ENCODE data around the gene PYCARD. TPM values are rescaled to one million over a fixed set of nuclear protein-coding genes. Genes with fewer than 3 reads are reported as not detected.

The PYCARD gene
- polyA plus RNA-seq, 1 experiment, result 21.8 TPM

DNA sequence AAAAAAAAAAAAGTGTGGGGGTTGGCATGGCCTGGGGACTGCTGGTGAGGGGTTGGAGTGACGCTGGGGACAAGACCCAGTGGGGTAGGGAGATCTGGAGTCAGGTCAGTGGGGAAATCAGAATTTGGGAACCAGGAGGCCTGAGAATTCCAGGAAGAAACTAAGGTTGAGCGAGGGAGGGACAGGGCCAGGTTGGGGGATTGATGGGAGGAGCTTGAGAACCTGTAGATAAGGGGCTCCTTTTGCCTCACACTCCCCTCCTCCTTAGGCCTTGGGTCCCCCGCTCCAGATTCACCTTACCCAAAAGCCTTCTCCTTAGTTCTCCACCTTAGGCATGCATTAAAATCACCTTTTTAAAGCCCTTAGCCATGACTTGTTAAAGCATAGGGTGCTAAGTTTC, 22.6 kb upstream of the PYCARD start:
- no peak overlapping the region for H3K4me3 ChIP-seq (ENCODE audit: low read depth, low read length)
- CTCF ChIA-PET, result no interaction called here
- no peak overlapping the region for H3K27ac ChIP-seq (ENCODE audit: low read depth, low read length)
- no peaks in the 10 kb centered on the region; the same call in 1 of the 2 replicates for H3K9me3 ChIP-seq (ENCODE audit: control insufficient read depth, insufficient read depth, low read length)
- POLR2A ChIA-PET, result no interaction called here
- no peaks in the 10 kb centered on the region for H3K27me3 ChIP-seq (ENCODE audit: control insufficient read depth, insufficient read depth, low read length)
- DNase-seq (ENCODE audit: low read depth, low spot score), result no peak
- TF ChIP-seq, protein P1, sequence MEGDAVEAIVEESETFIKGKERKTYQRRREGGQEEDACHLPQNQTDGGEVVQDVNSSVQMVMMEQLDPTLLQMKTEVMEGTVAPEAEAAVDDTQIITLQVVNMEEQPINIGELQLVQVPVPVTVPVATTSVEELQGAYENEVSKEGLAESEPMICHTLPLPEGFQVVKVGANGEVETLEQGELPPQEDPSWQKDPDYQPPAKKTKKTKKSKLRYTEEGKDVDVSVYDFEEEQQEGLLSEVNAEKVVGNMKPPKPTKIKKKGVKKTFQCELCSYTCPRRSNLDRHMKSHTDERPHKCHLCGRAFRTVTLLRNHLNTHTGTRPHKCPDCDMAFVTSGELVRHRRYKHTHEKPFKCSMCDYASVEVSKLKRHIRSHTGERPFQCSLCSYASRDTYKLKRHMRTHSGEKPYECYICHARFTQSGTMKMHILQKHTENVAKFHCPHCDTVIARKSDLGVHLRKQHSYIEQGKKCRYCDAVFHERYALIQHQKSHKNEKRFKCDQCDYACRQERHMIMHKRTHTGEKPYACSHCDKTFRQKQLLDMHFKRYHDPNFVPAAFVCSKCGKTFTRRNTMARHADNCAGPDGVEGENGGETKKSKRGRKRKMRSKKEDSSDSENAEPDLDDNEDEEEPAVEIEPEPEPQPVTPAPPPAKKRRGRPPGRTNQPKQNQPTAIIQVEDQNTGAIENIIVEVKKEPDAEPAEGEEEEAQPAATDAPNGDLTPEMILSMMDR (IDR thresholded peaks at IDR 0.05; ENCODE audit: low read depth, low read length), result no peak

DNA sequence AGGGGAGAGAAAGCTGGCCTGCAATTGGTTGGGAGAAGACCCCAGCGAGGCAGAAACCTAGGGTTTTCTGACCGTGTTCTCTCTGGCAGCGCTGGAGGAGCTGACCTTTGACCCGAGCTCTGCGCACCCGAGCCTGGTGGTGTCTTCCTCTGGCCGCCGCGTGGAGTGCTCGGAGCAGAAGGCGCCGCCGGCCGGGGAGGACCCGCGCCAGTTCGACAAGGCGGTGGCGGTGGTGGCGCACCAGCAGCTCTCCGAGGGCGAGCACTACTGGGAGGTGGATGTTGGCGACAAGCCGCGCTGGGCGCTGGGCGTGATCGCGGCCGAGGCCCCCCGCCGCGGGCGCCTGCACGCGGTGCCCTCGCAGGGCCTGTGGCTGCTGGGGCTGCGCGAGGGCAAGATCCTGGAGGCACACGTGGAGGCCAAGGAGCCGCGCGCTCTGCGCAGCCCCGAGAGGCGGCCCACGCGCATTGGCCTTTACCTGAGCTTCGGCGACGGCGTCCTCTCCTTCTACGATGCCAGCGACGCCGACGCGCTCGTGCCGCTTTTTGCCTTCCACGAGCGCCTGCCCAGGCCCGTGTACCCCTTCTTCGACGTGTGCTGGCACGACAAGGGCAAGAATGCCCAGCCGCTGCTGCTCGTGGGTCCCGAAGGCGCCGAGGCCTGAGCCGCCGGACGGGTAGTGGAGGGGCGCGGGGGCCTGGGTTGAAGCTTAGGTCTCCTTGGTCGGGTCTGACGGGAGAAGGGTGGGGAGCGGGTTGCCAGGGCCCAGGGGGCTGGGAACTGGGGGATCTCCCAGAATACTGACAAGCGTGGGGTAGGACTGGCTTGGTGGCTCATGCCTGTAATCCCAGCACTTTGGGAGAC, 21.8 kb upstream of the PYCARD start:
- no peak overlapping the region for H3K4me3 ChIP-seq (ENCODE audit: low read depth, low read length)
- no peak overlapping the region for H3K27ac ChIP-seq (ENCODE audit: low read depth, low read length)
- no peaks in the 10 kb centered on the region; the same call in 1 of the 2 replicates for H3K9me3 ChIP-seq (ENCODE audit: control insufficient read depth, insufficient read depth, low read length)
- POLR2A ChIA-PET, result no interaction called here
- TF ChIP-seq, protein P1 (IDR thresholded peaks at IDR 0.05; ENCODE audit: low read depth, low read length), result no peak
- H3K27me3 ChIP-seq (ENCODE audit: control insufficient read depth, insufficient read depth, low read length), result no peaks in the 10 kb centered on the region
- no peak for DNase-seq (ENCODE audit: low read depth, low spot score)
- CTCF ChIA-PET, result no interaction called here

DNA sequence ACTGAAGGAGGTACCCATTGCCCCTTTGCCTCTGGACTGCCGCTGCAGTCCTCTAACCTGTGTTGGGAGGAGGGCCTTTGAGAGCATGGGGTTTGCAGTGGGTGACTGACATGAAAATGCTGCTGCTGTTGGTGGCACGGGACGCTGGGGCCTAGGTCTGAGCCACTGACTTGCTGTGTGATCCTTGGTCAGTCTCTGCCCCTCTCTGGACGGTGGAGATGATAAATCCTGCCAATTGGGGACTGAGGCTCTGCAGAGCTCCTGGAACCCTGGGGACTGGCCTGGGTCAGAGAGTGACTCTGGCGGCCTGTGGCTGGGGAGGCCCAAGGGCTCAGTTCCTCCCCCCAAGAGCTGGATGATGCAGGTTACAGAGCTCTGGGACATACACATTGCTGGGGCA, 20.5 kb upstream of the PYCARD start:
- H3K4me3 ChIP-seq (ENCODE audit: low read depth, low read length), result no peak overlapping the region
- no peaks in the 10 kb centered on the region; the same call in 1 of the 2 replicates for H3K9me3 ChIP-seq (ENCODE audit: control insufficient read depth, insufficient read depth, low read length)
- DNase-seq (ENCODE audit: low read depth, low spot score), result no peak
- CTCF ChIA-PET, result no interaction called here
- TF ChIP-seq, protein P1 (IDR thresholded peaks at IDR 0.05; ENCODE audit: low read depth, low read length), result no peak
- H3K27me3 ChIP-seq (ENCODE audit: control insufficient read depth, insufficient read depth, low read length), result peaks cover 9% of the 10 kb centered on the region
- POLR2A ChIA-PET, result no interaction called here
- no peak overlapping the region for H3K27ac ChIP-seq (ENCODE audit: low read depth, low read length)

DNA sequence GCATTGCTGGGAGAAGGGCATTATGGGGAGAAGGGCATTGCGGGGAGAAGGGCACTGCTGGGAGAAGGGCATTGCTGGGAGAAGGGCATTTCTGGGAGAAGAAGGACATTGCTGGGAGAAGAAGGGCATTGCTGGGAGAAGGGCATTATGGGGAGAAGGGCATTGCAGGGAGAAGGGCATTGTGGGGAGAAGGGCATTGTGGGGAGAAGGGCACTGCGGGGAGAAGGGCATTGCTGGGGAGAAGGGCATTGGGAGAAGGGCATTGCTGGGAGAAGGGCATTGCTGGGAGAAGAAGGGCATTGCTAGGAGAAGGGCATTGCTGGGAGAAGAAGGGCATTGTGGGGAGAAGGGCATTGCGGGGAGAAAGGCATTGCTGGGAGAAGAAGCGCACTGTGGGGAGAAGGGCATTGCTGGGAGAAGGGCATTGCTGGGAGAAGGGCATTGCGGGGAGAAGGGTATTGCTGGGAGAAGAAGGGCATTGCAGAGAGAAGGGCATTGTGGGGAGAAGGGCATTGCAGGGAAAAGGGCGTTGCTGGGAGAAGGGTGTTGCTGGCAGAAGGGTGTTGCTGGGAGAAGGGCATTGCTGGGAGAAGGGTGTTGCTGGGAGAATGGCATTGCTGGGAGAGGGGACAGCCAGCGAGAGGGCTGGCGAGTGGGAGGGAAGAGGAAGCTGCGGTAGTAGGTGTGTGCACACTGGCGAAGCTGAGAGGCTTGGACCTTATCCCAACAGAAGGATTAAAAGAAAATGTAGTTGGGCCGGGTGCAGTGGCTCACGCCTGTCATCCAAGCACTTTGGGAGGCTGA, 19.0 kb upstream of the PYCARD start:
- no peak for DNase-seq (ENCODE audit: low read depth, low spot score)
- Histone ChIP-seq H3K27ac (ENCODE audit: low read depth, low read length) (no peak overlapping the region), H3K4me3 (ENCODE audit: low read depth, low read length) (no peak overlapping the region), H3K27me3 (ENCODE audit: control insufficient read depth, insufficient read depth, low read length) (peaks cover 22% of the 10 kb centered on the region), H3K9me3 (ENCODE audit: control insufficient read depth, insufficient read depth, low read length) (peaks cover 2% of the 10 kb centered on the region; the same call in 1 of the 2 replicates)
- POLR2A ChIA-PET, result interaction anchor here (0.7 kb wide), 1 partner anchor 1054 kb away, joined by 5 read pairs; no protein-coding TSS in a partner anchor
- TF ChIP-seq, protein P1 (IDR thresholded peaks at IDR 0.05; ENCODE audit: low read depth, low read length), result no peak
- CTCF ChIA-PET, result no interaction called here
